ENCODE results near the gene ITFG1.

DNA sequence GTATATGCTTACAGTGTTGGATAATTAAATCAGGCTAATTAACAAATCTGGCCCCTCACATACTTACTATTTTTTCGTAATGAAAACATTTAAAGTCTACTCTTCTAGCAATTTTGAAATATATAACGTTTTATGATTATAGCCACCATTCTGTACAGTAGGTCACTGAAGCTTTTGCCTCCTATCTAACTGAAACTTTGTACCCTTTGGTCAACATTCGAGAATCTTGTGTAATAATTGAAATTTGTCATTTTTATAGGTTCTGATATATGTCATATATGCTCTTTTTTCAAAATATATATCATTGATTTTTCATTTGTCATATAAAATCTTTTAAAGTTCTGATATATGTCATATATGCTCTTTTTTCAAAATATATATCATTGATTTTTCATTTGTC is 12.9 kb upstream of the ITFG1 start:
- TF ChIP-seq POU6F1 (CRISPR knock-in tag; IDR thresholded peaks at IDR 0.05; ENCODE audit: borderline replicate concordance, low read depth) (no peak), ZFP30 (CRISPR knock-in tag; IDR thresholded peaks at IDR 0.05) (no peak), CSDC2 (CRISPR knock-in tag; IDR thresholded peaks at IDR 0.05) (no peak), PATZ1 (CRISPR knock-in tag; IDR thresholded peaks at IDR 0.05; ENCODE audit: borderline replicate concordance) (no peak)
